NK-92 (cell line): ENCODE results near the gene EIF2S1.
"Not testable (repeated sequence)": the region's sequence is repeated elsewhere in the genome, so short reads cannot be mapped to it uniquely, and the experiment has no call there.

Experiments used
- DNase-seq: peaks from one replicate; lab custom pipeline; 2025; ENCODE audit not compliant: unreplicated experiment; lab: John Stamatoyannopoulos, UW

Gene EIF2S1

DNA sequence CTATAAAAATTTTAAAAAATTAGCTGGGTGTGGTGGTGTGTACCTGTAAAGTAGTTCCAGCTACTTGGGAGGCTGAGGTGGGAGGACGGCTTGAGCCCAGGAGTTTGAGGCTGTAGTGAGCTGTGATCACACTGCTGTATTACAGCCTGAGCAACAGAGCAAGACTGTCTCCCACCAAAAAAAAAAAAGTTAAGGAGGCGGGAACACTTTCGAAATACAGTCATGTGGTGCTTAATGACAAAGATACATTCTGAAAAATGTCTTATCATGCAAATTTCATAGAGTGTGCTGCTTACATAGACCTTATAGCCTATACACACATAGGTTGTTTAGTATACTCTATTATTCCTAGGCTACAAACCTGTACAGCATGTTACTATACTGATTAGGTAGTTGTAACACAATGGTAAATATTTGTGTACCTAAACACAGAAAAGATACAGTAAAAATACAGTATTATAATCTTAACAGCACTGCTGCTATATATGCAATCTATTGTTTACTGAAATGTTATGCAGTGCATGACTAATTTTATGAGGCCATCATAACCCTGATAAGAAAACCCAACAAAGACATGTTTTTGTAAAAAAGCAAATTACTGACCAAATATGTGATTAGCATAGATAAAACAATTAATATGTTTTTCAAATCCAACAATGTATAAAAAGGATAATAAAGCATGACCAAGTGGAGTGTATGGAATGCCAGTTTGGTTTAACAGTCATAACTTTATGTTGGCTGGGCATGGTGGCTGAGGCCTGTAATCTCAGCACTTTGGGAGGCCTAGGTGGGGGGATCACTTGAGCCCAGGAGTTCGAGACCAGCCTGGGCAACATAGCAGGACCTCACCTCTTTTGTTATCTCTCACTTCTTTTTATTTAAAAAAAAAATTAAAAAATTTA lies 11.4 kb downstream of the EIF2S1 start:
- no peak for DNase-seq

DNA sequence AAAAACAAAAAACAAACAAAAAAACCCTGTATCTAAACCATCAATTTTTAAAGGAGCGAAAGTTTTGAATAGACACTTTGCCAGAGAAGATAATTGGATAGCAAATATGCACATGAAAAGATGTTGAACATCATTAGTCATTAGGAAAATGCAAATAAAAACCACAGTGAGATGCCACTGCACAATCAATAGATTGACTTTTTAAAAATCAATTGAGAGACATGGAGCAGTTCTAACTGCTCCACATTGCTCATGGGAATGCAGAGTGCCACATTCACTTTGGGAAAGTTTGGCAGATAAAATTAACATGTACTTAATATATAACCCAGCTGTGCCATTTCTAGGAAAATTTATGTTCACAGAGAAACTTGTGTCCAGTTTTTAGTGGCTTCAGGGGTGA lies 12.7 kb downstream of the EIF2S1 start:
- DNase-seq = no peak

DNA sequence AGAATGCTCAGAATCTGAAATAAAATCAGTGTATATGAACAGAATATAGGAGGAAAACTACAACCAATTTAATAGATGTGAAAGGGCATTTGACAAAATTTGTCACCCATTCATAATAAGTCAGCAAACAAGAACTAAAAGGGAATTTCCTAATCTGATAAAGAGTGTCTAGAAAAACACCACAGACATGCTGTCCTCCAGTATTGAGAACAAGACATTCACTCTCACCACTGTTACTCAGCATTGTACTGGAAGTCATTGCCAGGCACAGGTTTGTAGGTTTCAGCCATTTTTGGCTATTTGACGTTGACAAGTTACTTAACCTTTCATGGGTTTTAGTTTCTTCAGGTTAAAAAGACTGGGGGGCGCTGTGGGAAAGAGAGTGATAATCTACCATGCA lies 13.2 kb downstream of the EIF2S1 start:
- no peak for DNase-seq

DNA sequence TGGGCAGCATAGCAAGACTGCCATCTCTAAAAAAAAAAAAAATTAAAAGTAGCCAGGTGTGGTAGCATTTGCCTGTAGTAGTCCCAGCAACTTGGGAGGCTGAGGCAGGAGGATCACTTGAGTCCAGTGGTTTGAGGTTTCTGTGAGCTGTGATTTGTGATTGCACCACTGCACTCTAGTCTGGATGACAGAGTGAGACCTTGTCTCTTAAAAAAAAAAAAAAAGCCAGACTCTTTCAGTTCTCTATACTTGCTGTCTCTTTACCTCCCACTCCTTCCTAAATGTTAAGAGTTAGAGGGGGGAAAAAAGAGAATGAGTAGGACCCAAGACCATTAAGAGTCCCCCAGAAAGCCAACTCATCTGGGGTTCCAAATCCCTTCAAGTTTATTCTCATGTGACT lies 17.8 kb downstream of the EIF2S1 start:
- DNase-seq = no peak

DNA sequence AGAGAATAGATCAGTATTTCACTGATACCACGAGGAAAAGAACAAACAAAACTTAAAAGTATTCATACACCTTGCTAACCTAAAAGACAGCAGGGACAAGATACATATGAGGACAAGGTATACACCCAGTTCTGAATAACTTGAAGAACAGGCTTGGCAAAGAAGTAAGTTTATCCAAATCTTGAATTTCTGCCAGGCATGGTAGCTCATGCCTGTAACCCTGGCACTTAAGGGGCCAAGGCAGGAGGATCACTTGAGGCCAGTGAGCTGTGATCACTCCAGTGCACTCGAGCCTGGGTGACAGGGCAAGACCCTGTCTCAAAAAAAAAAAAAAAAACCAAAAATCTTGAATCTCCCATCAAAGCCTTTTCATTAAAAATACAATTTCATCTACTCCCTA lies 25.0 kb downstream of the EIF2S1 start:
- DNase-seq = no peak

DNA sequence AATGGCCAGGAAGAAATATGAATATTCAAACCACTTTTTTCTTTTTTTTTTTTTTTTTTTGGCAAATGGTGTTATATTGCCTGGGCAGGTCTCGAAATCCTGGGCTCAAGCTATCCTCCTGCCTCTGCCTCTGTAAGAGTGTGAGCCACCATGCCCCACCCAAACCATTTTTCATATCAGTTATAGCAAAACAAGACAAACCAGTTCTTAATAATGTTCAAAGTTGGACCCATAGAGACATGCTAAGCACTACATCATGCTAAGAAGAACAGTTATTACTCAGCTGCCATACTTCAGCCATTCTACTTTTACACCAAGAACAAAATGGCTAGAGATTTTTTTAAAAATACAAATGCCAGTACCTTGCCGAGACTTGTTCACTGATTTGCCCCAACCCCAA lies 25.5 kb downstream of the EIF2S1 start:
- DNase-seq = no peak

DNA sequence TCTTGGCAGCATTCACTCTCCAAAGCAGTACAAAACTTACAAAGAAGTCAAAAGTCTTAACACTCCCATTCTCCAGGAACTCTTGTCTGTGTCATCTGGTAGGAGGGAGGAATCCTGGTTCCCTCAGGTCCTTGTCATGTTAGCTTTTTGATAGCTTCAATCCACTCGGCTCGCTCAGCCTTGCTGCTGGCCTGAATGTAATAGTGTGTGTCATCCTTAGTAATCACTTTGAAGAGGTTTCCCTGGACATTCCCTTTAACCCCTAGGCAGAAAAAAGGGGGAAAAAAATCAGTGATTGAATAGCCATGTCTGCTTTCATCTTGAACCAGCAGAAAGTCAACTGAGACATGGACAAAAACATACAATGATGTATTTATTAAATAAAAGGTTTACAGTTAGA lies 27.1 kb downstream of the EIF2S1 start:
- DNase-seq = no peak

DNA sequence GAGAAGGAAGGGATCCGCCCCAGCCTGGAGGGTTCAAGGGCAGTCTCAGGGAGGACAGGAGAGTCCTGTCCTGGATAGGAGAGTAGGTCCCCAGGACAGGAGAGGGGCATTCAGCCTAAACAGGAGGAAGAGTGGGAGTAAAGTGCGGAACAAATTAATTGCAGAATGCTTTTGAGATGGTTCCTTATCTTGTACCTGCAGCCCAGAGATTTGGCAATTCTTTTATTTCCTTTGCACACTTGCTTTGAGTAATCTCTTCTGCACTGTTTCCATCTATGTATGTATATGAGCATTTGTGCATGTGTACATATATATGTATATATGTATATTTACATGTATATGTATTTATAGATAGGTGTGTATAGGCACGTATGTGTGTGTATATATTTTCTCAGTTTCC lies 29.1 kb downstream of the EIF2S1 start:
- no peak for DNase-seq

DNA sequence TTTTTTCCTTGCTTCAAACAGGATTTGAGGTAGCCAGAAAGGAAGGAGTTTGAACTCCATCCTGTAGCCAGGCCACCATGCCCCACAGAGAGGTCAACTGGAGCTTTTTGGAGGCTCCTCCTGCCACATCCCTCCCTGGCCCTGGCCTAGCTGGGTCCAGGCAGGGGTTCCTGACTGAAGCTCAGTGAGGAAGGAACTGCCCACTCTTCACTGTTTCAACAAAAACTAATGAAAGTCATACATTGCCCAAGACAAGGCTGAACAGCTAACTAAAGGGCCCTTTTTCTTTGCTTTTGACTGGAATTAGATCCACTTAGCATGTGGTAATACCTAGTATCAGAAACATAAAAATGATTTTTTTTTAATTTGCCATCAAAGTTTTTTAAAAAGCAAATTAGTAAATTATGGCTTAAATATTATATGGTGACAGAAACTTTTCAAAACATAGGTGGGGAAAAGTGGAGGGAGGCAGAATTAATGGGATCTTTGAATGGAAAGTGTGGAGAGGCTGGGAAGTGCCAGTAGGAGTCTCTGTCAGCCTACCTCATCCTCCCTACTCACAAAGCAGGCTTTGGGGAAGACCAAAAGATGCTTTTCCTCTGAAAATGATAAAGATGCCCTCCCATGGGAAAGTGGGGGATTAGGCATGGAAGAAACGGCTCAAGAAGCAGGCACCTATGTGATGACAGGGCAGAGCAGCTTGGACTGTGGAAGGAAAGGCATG lies 29.8 kb downstream of the EIF2S1 start:
- DNase-seq = no peak

DNA sequence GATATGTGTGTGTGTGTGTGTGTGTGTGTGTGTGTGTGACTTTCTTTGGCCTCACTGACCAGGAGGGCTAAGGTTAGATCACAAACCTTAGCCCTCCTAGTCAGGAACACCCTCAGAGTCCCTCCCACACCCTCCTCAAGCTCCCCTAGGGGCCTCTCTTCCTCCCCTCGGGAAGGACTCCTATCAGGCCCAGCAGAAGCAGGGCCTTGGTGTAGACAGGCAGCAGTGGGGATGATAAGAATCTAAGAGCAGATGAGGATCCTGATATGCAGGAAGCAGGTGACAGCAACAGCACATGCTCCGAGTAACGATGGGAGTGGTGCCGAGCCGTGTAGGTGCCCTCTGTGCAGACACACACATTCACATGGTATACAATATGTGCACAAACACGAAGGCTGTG lies 31.1 kb downstream of the EIF2S1 start:
- DNase-seq = no peak

DNA sequence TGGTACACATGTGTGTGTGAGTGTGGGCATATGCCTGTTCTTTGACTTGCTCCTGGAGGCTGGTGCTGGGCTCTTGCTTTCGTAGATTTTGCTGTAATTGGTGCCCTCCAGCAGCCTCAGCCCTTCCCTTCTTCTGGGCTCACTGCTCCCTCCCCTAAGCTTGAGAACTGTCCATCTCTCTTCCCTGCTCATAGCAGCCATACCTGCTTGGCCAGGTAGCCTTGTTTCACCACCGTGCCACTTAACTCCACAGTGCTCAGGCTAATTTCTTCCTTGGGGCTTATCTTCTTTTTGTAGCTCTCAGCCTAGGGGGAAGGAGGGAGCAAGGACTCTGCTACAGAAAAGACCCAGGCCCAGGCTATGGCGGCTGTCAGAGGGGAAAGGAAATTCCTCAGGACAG lies 32.0 kb downstream of the EIF2S1 start:
- DNase-seq = no peak

DNA sequence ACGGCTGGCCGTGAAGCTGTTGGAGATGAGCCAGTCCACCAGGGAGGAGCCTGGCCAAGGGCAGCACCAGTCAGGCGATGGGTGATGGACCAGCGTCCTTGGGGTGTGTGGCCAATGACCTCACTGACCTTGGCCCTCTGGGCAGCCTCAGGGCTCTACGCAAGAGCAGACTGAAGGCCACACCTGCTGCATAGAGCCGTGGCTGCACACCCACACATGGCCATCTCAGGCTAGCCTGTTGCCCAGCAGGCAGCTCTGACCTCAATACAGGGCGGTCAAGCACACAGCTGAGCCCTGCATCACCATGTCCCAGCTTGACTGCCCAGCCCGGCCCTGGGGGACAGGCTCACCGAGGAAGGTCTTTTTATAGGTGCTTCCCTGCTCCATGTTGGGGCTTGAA lies 32.7 kb downstream of the EIF2S1 start:
- DNase-seq = no peak

DNA sequence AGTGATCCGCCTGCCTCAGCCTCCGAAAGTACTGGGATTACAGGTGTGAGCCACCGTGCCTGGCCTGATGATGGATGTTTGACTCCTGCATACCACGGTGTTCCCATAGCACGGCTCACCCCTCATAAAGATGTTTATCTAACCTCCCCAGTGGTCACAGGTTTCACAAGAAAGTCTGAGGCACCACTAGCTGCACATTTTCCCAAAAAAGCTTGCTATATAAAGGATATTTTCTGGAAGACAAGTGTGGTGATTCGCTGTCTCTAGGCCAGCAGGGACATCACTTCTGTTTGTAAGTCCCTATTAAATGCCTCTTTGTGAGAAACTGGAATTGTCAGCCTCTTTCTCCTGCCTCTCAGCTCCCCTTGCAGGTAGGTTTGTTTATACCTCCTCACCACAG lies 33.6 kb downstream of the EIF2S1 start:
- DNase-seq = no peak

DNA sequence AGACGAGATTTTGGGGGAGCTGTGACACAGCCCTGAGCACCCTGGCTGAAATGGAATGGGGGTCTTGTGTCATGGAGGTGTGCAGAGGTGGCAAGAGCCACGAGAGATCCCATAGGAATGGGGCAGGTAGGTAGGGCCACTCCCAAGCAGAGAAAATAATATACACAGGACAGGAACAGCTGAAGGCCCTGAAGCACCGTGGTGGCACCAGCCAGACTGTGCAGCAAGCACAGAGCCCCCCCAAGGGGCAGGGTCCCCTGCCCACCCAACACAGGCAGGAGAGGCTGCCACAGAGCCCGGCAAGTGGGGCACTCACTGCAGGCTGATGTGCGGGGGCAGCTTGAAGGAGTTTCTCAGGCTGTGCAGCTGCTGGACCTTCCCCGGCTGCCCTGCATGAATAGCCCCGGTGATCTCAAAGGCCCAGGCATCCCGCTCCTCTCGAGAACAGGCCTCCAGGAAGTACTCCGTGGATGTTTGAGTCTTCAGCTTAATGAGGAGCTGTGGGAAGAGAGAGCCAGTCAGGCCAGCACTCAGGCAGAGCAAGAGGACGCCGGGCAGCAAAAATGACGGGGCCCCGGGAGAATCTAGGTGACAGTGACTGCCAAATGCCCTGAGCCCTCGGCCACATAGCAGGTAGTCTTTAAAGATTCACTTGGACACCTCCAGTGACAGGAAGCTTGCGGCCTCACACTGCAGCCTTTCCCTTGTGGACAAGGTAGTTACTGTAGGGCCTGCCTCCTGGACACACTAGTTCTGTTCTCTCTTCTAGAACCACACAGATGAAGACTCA lies 35.2 kb downstream of the EIF2S1 start:
- no peak for DNase-seq

DNA sequence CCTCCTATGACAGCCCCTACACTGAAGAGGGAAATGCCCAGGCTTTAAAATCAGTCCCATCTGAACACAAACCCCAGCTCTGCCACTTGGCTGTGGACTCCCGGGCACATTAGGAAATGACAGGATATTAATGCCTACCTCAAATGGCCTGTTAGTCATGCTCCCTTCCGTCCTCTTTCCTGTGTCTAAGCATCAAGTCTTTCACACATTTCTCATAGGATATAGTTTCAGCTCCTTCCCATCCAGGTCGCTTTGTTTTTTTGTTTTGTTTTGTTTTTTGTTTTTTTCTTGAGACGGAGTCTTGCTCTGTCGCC lies 35.7 kb downstream of the EIF2S1 start:
- no peak for DNase-seq

DNA sequence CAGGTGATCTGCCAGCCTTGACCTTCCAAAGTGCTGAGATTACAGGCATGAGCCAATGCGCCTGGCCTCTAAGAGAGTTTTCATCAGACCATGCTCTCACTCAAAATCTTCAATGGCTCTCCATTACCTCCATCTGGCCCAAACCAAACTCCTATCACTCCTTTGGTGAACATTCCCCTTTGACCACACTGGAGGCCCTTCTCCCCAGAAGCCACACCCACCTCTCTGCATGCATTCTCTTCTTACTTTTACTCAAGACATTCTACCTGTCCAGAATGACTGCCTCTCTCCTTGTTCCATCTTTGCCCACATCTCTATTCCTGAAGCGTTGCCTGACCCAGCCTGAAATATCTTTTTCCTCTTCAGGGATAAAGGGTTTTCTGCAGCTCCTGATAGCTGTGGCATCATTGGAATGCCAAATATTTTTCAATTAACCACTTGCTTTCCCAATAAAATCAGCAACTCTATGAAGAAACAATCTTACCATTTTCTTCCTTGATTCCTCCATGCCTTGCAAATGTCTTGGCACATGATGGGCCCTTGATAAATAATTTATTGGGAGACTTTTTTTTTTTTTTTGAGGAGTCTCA lies 36.3 kb downstream of the EIF2S1 start:
- no peak for DNase-seq

DNA sequence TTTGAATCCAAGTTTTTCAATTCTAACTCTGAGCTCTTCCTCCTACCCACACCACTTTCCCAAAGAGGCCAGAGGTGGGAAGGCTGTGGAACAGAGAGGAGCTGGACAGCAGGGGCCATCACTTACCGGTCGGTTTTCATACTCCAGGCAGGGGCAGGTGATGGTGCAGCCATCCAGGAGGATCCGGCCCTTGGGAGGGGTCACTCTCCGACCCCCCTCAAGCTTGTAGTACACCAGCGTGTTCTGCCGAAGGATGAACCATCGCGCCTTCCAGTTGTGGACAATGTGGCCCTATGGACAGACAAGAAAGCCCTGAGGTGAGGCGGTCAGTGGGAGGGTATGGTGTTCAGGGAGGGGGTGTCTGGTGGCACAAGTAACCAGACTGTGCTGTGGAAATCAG lies 37.4 kb downstream of the EIF2S1 start:
- no peak for DNase-seq

DNA sequence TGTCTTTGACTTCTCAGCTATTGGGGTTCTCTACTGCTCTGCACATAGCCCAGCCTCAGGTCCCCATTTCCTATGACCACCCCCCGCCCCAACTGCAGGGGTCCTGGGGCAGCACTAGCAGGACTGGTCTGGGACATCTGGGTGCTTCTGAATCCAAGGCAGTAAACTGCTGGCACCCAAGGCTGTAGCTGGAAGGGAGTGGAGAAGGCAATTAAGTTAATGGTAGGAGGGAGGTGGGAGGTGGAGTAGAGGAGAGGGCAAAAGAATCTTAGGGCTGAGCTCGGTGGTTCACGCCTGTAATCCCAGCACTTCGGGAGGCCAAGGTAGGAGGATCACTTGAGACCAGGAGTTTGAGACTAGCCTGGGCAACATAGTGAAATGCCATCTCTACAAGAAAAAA lies 40.3 kb downstream of the EIF2S1 start:
- no peak for DNase-seq

DNA sequence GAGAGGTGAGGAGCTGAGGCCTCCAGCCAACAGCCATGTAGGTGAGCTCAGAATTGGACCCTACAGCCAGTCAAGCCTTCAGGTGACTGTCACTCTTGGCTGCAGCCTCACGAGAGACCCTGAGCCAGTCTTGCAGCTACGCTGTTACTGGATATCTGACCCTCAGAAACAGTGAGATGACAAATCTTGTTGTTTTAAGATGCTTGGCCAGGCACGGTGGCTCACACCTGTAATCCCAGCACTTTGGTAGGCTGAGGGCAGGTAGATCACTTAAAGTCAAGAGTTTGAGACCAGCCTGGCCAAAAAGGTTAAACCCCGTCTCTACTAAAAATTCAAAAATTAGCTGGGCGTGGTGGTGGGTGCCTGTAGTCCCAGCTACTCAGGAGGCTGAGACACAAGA lies 45.6 kb downstream of the EIF2S1 start:
- DNase-seq = no peak

DNA sequence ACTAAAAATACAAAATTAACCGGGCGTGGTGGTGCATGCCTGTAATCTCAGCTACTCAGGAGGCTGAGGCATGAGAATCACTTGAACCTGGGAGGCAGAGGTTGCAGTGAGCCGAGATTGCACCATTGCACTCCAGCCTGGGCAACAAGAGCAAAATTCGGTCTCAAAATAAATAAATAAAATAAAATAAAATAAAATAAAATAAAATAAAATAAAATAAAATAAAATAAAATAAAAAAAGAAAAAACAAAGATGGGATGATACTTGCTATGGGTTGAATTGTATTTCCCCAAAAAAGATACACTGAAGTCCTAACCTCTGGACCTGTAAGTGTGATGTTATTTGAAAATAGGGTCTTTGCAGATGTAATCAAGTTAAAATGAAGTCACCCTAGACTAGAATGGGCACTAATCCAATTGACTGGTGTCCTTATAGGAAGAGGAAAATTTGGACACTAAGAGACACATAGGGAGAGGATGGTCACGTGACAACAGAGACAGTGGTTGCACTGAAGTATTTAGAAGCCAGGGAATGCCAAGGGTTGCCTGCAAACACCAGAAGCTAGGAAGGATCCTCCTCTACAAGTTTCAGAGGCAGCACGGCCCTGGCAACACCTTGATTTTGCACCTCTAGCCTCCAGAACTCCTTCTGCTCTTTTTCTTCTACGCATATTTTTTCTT lies 48.1 kb downstream of the EIF2S1 start:
- DNase-seq = not testable (repeated sequence)

DNA sequence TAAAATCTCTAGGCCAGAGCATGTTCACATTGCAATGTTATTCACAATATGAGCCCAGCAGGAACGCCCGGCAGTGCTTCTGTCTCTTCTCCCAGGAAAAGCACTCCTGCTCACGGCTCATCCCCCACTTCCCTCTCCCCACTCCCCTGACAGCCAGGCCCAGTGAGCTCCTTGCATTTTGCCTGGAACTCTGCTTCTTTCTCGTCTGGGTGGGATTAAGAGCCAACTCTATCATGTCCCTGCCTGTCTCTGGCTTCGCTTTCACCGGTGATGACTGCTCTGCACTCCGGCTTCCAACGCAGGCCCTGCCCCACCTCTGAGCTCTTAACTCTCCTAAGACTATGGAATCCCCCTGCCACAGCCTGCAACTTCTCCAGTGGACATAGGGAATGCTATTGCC lies 49.3 kb downstream of the EIF2S1 start:
- DNase-seq = no peak
